ENCODE results near the gene TUT4.
"Not testable (repeated sequence)": the region's sequence is repeated elsewhere in the genome, so short reads cannot be mapped to it uniquely, and the experiment has no call there.

The TUT4 gene, protein sequence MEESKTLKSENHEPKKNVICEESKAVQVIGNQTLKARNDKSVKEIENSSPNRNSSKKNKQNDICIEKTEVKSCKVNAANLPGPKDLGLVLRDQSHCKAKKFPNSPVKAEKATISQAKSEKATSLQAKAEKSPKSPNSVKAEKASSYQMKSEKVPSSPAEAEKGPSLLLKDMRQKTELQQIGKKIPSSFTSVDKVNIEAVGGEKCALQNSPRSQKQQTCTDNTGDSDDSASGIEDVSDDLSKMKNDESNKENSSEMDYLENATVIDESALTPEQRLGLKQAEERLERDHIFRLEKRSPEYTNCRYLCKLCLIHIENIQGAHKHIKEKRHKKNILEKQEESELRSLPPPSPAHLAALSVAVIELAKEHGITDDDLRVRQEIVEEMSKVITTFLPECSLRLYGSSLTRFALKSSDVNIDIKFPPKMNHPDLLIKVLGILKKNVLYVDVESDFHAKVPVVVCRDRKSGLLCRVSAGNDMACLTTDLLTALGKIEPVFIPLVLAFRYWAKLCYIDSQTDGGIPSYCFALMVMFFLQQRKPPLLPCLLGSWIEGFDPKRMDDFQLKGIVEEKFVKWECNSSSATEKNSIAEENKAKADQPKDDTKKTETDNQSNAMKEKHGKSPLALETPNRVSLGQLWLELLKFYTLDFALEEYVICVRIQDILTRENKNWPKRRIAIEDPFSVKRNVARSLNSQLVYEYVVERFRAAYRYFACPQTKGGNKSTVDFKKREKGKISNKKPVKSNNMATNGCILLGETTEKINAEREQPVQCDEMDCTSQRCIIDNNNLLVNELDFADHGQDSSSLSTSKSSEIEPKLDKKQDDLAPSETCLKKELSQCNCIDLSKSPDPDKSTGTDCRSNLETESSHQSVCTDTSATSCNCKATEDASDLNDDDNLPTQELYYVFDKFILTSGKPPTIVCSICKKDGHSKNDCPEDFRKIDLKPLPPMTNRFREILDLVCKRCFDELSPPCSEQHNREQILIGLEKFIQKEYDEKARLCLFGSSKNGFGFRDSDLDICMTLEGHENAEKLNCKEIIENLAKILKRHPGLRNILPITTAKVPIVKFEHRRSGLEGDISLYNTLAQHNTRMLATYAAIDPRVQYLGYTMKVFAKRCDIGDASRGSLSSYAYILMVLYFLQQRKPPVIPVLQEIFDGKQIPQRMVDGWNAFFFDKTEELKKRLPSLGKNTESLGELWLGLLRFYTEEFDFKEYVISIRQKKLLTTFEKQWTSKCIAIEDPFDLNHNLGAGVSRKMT (N-terminal part only)

DNA sequence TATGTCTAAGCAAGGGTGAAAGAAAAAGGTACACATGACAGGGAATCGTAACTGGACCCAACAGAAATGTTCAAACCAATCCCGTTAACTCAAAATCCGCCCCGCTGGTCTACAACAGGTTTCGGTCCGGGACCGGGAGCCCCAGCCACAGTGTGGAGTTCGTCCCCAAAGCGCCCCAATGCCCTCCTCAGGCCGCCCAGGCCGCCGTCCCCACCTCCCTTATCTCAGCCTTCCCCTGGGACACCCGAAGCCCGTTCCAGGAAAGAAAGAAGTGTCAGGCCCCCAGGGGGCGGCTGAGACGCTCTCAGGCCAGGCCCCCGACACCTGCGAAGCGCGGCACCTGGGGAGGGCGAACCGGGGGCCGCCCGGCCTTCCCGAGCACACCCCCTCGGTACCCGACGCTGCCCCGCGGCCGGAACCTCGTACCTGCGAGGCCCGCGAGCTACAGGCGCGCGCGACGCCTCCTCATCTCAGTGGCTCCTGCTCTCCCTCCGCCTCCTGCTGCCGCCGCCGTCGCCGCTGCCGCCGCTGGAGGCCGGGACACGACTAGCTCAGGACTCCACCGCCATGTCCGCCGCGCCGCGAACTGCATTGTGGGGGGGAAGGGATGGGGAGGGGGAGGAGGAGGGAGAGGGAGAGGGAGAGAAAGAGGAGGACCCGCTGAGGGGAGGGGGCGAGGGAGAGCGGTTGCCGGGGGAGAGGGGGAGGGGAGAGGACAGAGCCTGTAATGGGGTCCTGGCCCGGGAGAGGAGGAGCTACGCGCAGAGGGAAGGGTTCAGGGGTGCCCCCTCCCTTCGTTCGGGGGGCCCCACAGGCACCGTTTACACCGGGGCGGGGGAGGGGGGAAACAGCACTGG, at the start of gene TUT4:
Gene TUT4, minus strand, starts transcription at position 588 of the 857 bp plus-strand sequence. CDS start 26,812 bp downstream, outside the sequence.
- DNase-seq (ENCODE audit: low read depth, low spot score), result peak; percentile 49

DNA sequence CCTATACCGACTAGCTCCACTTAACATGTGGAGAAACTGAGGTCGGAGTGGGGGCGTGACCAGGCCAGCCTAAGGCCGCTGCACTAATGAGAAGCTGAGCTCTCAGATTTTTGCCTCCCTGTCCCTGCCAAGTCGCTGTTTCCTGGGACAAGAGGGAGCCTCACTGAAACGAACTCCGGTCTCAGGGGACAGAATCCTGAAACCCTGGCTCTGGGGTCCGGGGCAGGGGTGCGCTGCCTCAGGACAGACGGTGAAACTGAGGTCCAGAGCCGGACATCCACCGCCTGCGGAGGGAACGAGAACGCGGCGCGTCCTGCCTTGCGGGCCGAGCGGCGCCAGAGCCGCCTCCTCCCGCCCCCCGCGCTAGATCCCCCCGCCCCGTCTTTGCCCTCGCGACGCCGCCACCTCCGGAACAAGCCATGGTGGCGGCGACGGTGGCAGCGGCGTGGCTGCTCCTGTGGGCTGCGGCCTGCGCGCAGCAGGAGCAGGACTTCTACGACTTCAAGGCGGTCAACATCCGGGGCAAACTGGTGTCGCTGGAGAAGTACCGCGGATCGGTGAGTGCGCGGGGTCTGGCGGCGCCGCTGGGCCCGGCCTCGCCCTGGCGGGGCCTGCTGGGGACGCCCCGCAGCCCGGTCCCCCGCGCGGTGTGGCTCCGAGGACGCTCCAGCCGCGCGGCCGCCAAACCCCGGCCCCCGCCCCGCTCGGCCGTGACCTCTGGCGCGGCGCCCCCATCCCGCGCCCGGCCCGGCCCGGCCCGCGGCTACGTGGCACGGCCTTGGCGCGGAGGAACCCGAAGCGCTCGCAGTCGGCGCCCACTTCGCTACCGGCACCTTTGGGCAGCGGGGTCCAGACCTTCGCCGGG, 49.3 kb upstream of the TUT4 start, which contains the start of gene GPX7:
Gene GPX7, plus strand, starts transcription at position 381 of the 865 bp plus-strand sequence. Its CDS starts 39 bp downstream, at position 420.
- no peak for DNase-seq (ENCODE audit: low read depth, low spot score)

DNA sequence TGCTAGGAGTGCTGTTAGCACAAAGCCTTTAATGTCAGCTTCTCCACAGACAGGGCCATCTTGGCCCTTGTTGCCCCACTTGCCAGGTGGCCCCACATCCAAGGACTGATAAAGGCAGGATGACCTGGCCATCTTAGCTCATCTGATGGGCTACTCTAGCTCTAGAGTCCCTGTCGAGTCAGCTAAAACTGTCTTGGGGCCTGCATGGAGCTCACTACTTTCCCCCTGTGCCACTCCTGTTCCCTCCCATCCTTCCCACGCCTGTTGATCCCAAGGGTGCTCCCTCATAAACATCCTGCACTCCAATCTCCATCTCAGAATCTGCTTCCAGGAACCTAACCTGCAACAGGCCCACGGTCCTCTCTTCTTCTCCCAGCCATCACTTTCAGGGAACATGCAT, 48.6 kb upstream of the TUT4 start:
- no peak for DNase-seq (ENCODE audit: low read depth, low spot score)

DNA sequence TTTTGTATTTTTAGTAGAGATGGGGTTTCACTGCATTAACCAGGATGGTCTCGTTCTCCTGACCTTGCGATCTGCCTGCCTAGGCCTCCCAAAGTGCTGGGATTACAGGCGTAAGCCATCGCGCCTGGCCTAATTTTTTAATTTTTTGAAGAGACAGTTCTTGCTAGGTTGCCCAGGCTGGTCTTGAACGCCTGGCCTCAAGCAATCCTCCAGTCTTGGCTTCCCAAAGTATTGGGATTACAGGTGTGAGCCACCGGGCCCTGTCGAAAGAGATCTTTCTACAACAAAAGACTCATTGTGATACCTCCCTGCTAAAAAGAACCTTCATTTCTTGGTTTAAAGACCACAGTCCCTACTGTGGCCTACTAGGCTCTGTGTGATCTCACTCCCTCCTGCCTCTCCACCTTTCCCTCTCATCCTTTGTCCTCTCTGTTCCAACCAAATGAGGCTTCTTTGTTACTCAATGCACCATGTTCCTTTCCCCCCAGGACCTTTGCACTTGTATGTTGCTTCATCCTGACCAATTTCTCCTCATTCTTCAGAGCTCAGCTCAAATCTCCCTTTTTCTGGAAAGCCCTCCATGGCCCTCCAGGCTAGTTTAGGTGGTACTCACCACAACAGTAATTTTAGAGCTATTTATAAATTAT, 47.8 kb upstream of the TUT4 start:
- DNase-seq (ENCODE audit: low read depth, low spot score), result no peak

DNA sequence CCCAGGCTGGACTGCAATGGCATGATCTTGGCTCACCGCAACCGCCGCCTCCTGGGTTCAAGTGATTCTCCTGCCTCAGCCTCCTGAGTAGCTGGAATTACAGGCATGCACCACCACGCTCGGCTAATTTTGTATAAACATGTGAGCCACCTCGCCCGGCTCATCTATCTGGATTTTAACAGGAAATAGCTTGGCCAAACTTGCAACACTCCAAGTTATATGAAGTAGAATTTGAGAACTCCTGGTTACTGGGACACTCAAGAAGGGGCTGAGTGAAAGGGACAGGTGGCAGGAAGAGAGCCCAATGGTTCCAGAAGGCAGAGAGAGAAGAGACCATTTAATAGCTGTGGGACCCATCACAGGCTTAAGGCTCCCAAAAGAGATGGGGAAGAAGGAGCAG, 46.3 kb upstream of the TUT4 start:
- DNase-seq (ENCODE audit: low read depth, low spot score), result no peak

DNA sequence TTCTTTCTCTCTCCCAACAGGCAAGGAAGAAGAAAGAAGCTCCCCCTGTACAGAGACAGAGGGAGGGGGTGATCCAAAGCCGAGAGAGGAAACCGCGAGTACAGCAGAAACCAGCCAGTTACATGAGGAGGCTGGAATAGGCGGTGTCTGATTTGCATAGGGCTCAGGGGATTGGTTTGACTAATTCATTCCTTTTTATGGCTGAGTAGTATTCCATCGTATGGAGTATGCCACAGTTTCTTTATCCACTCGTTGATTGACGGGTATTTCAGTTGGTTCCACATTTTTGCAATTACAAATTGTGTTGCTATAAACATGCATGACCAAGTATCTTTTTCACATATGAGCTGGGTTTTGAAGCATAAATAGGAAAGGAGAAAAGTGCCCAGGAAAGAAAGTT, 45.8 kb upstream of the TUT4 start:
- no peak for DNase-seq (ENCODE audit: low read depth, low spot score)

DNA sequence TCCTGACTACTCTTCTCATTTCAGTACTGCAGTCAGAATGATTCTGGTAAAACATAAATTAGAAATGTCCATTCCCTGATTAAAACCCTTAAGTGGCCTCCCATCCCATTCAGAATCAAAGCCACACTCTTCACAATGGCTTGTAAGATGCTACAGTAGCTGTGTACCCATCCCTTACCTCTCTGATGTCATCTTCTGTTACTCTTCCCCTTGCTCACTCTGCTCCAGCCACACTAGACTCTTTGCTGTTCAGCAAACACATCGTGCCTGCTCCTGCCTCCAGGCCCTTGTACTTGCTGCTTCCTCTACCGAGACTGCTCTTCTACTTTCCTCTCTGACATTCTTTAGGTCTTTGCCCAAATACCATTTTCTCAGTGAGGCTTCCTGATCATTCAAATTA, 45.0 kb upstream of the TUT4 start:
- no peak for DNase-seq (ENCODE audit: low read depth, low spot score)

DNA sequence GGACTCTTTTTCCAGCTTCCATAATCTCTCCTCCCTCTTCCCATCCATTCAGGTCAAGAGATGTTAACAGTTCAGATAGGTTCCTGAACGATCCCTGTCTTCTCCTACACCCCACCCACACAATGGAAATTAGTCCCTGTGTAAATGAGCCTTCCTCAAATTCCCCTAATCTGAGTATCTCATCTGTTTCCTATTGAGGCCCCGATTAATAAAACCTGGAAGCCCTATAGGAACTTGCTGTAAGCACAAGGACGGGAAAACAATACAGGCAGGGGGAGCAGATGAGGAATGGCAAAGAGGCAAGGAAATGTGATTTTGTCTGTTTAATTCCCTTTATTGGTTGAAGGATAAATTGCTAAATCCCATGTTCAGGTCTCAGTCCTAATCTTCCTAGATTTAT, 42.2 kb upstream of the TUT4 start:
- no peak for DNase-seq (ENCODE audit: low read depth, low spot score)

DNA sequence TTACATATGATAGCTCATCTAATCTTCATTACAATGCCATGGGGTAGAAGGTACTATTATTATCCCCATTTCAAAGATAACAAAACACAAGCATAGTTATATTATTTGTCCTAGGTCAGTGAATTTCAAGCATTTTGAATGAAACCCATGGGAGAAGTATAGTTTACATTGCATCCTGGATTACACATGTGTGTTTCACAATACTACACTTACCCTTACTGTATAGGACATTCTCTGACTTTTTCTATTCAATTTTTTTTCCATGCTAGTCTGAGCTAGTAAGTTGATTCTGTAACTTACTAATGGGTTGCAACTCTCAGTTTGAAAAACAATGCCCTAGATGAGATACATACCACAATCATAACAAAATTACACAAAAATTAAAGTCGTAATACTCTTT, 40.6 kb upstream of the TUT4 start:
- no peak for DNase-seq (ENCODE audit: low read depth, low spot score)

DNA sequence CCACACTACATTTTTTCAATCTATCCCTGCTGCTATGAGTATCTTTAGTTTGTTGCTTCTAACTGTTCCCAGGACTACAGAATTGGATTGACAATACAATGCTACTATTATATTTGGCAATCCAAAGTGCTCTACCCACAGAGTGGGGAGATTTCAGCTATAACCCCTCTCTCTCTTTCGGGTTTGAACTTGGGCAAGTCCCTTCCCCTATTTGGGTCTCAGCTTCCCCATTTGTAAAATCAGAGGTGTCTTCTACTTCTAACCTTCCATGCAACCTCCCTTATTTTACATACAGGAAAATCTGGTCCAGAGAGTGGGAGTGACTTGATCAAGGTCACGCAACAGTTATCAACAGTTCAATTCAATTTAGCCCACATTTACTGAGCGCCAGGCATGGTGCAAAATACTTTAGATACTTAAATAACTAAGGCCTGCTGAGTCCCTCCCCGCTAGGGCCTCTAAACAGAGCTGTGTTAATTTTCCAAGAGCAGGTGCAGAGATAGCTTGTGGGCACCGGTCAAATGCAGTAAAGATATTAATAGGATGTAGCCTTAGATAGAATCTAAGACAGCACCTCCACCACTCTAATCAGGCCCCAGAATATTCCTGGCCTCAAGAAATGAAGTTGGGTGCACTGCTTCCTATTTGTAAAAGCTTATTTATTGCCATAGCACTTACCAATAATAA, 39.9 kb upstream of the TUT4 start:
- DNase-seq (ENCODE audit: low read depth, low spot score), result no peak

DNA sequence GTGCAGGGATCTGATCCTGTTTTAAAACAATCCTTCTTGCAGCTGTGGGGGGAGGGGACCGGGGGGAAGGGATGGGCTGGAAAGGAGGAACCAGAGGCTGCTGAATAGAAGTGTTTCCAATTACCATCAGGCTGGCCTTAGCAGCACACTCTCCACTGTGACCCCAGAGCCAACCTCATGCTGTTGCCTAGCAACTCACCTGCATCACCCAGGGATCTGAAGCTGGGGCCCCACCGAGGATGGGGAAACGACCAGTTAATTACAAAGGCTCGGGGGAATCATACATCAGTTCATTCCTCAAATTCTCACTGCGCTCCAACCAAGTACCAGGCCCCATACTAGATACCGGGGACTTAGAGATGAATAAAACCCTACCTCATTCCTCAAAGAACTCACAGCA, 37.4 kb upstream of the TUT4 start:
- DNase-seq (ENCODE audit: low read depth, low spot score), result no peak

DNA sequence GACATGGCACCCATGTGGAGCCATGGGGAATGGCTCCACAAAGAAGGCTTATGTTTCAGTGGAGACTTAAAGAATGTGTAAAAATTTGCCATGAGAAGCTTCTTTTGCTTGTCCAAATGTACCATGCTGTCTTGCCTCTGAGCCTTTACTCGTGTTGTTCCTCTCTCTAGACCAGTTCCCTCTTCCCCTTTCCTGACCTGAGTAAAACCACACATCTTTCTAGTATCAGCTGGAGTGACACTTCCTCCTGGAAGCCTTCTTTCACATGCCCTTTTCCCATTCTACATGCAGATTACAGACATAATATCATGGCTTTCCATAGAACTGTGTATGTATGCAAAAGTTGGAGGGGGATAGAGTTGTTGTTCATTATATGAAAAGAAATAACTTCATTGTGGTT, 35.6 kb upstream of the TUT4 start:
- DNase-seq (ENCODE audit: low read depth, low spot score), result no peak

DNA sequence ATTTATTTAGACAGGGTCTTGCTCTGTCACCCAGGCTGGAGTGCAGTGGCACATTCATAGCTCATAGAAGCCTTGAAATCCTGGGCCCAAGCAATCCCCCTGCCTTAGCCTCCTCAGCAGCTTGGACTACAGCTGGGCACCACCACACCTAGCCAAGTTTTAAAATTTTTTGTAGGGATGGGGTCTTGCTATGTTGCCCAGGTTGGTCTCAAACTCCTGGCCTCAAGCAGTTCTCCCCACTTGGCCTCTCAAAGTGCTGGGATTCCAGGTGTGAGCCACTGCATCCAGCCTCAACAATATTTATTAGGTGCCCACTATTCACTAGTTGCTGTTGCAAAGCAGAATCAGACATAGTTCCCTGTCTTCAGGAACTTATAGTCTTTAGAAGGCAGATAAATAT, 35.1 kb upstream of the TUT4 start:
- no peak for DNase-seq (ENCODE audit: low read depth, low spot score)

DNA sequence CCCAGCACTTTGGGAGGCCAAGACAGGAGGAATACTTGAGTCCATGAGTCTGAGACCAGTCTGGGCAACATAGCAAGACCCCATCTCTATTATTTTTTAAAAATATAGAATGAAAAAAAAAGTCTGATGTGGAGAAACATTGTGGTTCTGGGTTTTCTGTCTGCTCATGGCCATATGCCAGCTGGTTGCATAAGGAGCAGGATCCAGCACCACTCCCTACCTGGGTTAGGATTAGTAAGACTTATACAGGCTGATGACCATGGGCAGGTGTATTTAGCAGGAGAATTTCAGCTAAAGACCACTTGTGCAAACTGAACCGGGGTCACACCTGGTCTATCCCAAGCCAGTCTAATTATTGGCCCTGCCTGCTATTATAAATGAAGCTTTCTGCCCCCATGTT, 32.6 kb upstream of the TUT4 start:
- no peak for DNase-seq (ENCODE audit: low read depth, low spot score)

DNA sequence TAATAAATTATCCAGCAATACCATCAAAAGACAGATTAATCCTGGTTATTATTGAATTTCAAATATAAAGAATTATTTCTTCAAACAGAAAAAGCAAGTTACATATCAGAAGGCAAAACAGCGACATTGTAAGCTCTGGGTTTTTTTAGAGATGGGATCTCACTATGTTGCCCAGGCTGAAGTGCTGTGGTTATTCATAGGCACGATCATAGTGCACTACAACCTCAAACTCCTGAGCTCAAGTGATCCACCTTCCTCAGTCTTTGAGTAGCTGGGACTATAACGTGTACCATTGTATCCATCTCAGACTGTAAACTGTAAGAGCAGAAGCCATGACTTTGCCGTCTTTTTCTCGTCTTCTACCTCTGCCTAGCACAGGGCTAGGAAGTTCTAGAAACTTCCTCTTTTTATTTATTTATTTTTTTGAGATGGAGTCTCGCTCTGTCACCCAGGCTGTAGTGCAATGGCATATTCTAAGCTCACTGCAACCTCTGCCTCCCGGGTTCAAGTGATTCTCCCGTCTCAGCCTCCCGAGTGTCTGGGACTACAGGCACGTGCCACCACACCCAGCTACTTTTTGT, 29.3 kb upstream of the TUT4 start:
- no peak for DNase-seq (ENCODE audit: low read depth, low spot score)

DNA sequence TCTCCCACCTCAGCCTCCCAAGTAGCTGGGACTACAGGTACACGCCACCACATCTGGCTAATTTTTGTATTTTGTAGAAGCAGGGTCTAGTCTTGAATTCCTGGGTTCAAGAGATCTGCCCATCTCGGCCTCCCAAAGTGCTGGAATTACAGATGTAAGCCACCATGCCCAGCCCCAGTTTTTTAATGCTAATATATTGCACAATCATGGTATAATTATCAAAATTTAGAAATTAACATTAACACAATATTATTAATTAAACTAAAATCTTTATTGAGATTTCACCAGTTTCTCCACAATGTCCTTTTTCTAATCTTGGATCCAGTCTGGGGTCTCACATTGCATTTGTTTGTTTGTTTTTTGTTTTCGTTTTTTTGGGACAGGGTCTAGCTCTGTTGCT, 27.4 kb upstream of the TUT4 start:
- DNase-seq (ENCODE audit: low read depth, low spot score), result no peak

DNA sequence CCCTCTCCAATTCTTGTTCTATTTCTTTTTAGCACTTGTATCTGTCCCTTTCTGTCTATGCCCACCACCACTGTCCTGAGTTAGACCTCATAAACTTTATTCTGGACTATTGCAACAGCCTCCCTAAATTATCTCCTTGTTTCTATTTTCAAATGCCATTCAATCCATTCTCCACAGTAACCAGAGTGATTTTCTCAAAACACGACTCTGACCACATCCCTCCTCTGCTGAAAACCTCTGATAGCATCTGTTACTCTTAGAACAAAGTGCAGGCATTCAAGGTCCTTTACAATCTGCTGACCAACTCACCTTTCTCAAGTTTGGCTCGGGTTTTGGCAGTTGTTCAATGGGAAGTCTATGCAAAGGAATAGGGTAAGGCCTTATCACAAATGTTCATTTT, 26.5 kb upstream of the TUT4 start:
- DNase-seq (ENCODE audit: low read depth, low spot score), result no peak

DNA sequence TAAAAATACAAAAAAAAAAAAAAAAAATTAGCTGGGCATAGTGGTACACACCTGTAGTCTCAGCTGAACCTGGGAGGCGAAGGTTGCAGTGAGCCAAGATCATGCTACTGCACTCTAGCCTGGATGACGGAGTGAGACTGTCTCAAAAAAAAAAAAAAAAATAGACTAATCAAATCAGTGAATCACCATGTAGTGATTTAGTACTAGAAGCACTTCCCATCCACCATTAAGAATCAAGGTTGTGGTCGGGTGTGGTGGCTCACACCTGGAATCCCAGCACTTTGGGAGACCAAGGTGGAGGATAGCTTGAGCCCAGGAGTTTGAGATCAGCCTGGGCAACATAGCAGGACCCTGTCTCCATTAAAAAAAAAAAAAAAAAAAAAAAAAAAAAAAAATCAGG, 25.2 kb upstream of the TUT4 start:
- DNase-seq (ENCODE audit: low read depth, low spot score), result not testable (repeated sequence)

DNA sequence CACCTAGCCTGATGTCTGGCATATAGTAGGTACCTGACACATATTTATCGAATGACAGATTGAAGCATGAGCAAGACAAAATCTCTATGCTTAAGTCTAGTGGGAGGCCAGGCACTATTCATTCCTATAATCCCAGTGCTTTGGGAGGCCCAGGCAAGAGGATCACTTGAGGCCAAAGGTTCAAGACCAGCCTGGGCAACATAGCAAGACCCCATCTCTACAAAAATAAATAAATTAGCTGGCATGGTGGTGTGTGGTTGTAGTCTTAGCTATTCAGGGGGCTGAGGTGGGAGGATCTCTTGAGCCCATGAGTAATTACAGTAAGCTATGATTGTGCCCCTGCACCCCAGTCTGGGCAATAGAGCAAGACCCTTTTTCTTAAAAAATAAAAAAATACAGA, 23.2 kb upstream of the TUT4 start:
- no peak for DNase-seq (ENCODE audit: low read depth, low spot score)
